Activated CD4-positive, CD25-positive, alpha-beta regulatory T cell treated with anti-CD3 and anti-CD28 coated beads, Interleukin-2, amount 50 U/mL, for 72 hours (primary cell): ENCODE data around the gene SMARCAD1.
"Not testable (repeated sequence)": the region's sequence is repeated elsewhere in the genome, so short reads cannot be mapped to it uniquely, and the experiment has no call there.

Experiments used
- DNase-seq: peaks from one replicate; pipeline ENCODE4 v3.0.0; 2021

The SMARCAD1 gene

GRCh38 chr4:94304365-94304971, 96.8 kb downstream of the SMARCAD1 start:
- no peak for DNase-seq

DNA sequence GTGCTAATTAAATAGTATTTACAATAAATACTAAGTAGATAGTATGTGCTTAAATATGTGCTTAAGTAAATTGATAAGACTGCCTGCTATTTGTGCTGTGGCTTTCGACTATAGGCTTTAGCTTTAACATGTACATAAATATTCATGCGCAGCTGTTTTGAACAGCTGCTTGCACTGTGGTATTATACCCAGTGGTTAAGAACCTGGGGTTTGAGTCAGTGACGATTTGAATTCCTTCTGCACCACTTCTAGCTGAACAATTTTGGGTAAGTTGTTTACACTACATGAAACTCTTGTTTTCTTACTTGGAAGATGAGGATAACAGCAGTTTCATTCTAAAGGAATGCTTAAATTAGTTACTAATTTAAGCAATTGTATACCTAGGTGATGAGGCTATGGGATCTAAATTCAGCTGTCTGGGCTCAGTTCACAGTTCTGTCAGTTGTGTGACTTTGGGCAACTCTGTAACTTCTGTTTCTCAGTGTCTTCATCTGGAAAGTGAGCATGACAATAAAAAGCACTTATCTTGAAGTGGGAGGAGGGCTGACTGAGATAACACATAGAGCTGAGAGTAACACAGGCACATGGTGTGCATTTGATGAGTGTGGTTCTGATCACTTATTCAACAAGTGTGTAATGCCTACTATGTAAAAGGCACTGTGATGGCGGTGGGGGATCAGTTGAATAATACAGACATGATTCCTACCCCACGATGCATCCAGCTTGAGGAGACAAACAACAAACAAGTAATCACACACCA, 98.0 kb downstream of the SMARCAD1 start:
- no peak for DNase-seq

- no peak for DNase-seq
Observed at GRCh38 chr4:94306713-94307112, 99.0 kb downstream of the SMARCAD1 start.

GRCh38 chr4:94307231-94307871, 99.7 kb downstream of the SMARCAD1 start:
- no peak for DNase-seq

GRCh38 chr4:94319927-94320326, 112.3 kb downstream of the SMARCAD1 start:
- not testable (repeated sequence) for DNase-seq

DNA sequence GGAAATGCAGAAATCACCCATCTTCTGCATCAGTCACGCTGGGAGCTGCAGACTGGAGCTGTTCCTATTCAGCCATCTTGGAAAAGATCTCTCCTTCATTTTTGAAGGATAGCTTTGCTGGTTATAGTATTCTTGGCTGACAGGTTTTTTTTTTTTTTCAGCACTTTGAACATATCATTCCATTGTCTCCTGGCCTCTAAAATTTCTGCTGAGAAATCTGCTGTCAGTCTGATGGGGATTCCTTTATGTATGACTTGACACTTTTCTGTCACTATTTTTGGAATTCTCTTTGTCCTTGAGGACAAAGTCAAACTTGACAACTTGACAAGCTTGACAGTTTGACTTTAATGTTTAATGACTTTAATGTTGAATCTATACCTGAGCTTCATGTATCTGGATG, 118.2 kb downstream of the SMARCAD1 start:
- DNase-seq = no peak

DNA sequence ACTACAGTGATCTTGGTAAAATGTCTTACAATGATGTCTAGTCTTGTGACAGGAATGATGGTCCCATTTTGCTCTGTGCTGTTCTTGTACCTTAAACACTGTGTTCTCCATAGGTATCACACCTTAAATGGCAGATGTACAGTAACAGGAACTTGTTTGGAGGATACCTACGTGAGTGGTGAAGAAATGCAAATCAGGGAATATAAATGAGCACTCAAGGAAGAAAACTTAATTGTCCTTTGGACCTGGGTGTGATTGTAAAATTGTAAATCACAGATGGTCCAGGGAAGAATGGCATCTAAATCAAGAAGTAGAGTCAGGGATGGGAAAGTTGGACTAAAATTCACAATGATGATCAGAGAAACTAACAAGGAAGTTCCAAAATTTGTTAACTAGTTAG, 122.3 kb downstream of the SMARCAD1 start:
- DNase-seq = no peak

DNA sequence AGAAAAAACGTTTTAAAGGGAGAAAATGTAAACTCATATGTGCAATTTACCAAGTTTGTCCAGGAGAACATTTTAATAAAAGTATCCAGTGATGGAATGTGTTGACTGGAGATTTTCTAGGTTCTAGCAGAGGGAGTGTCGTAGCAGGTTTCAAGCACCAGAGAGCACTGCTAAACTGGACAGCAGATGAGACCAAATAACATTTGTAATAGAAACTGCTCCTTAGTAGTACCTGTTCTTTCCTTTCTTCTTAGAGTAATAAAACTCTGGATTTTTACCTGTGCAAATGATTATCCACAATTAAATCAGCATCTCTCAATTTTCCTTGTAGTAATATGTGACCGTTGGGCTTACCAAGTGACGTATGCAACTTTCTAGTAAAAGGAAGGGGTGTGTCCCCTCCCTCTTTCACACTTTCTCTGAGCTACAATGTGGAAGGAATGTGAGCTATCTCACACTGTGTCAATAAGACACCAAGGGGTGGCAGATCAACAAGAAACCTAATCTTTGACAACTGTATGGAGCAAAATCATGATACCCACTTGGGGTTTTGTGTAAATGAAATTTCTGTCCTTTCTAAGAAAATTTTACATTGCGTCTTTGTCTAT, 125.4 kb downstream of the SMARCAD1 start:
- DNase-seq = no peak

DNA sequence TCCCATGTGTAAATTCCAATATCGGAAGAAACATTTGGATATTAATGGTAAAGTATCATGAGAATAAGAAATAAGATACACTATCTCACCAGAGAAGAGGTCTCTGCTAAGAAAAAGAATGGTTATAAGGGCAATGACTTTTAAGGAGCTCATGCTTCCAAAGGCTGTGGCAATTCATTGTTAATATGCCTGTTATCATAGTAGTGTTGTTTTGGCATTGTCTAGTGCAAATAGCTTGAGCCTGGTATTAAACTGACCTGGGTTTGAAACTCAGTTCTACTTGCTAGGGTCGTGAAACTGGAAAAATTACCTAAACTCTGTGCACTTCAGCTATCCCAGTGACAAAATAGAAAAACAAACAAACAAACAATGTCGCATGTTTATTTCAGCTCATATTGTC, 126.2 kb downstream of the SMARCAD1 start:
- no peak for DNase-seq

- DNase-seq = no peak
Observed at GRCh38 chr4:94334476-94334875, 126.8 kb downstream of the SMARCAD1 start.

DNA sequence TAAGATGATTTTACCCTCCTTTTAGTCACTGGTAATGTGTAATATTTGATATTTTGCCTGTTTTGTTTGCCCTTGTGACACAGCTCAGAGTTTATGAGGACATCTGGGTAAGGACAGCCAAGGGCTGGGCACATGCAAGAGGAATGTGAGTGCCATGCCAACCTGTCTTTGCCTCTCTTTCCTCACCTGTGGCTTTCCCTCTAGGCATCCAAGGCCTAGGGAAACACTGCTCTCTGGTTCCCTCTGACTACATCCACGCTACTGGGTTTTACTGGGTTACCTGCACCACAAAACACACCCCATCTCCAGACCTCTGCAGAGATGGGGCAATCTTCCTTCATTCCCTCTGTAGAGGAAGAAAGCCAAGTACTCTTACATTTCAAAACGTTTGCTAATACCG, 127.3 kb downstream of the SMARCAD1 start:
- DNase-seq = no peak

DNA sequence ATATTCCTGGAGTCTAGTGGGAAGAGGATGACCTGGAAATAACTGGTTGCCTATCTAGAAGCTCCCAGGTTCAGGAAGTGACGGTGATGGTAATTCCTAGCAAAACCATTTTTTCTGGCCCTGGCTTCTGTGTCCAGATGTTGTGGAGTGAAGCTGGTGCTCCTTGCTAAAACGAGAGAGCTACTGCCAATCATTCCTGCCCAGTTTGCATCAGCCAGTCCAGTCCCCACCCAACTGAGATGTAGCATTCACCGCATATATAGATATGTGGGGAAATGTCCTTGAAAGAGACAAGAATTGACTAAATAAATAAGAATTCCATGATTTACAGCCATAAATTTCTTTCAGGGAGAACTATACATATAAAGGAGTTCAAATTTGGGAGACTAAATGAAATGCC, 128.6 kb downstream of the SMARCAD1 start:
- no peak for DNase-seq

GRCh38 chr4:94336791-94337190, 129.1 kb downstream of the SMARCAD1 start:
- DNase-seq = not testable (repeated sequence)

GRCh38 chr4:94338681-94339351, 131.2 kb downstream of the SMARCAD1 start:
- no peak for DNase-seq

DNA sequence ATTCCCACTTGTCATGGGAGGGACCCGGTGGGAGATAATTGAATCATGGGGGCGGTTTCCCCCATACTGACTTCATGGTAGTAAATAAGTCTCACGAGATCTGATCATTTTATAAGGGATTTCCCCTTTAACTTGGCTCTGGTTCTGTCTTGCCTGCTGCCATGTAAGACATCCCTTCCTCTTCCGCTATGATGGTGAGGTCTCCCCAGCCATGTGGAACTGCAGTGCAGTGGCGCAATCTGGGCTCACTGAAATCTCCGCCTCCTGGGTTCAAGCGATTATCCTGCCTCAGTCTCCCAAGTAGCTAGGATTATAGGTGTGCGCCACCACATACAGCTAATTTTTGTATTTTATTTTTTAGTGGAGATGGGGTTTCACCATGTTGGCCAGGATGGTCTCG, 132.1 kb downstream of the SMARCAD1 start:
- peak; percentile 34 for DNase-seq
